Loucy (cell line): Measurements from ENCODE around the gene SGSM2.

Experiments
- CTCF ChIP-seq: fragments of 200-600 bp; sonication (generic); conservative IDR thresholded peaks from 2 replicates; pipeline ENCODE4 v1.5.1; 2014; ENCODE audit warnings: mild to moderate bottlenecking, antibody characterized with exemption, low read length
- EZH2phosphoT487 ChIP-seq: fragments of 200-600 bp; IDR thresholded peaks from 2 replicates; pipeline ENCODE4 v1.6.1; 2018; ENCODE audit warnings: antibody characterized with exemption, mild to moderate bottlenecking, moderate library complexity, borderline replicate concordance

GRCh38 chr17:2309338-2310154, 27.8 kb upstream of the SGSM2 start:
- no peak for TF ChIP-seq CTCF
- no peak for TF ChIP-seq EZH2phosphoT487
